Esophagus squamous epithelium (tissue), 4 donors: Measurements from ENCODE around the gene ANKFY1.

Experiments used
- CTCF ChIP-seq, 6 experiments: fragments of 450-650 bp in 4 of 6; fragments of 200-600 bp in 2 of 6; sonication (generic) in 2 of 6; IDR thresholded peaks; one replicate each; pipeline ENCODE4 v1.5.1; 2016 to 2019; ENCODE audit warnings: antibody characterized with exemption in 6 of 6, mild to moderate bottlenecking in 4 of 6, moderate library complexity in 4 of 6
- POLR2A ChIP-seq, 4 donors: fragments of 450-650 bp; IDR thresholded peaks; one replicate each; pipeline ENCODE4 v1.6.1; 2017; ENCODE audit warnings: antibody characterized with exemption in 4 of 4, mild to moderate bottlenecking in 4 of 4, moderate library complexity in 3 of 4

GRCh38 chr17:4209611-4210010 is 54.2 kb downstream of the ANKFY1 start:
- TF ChIP-seq CTCF (IDR thresholded peaks at IDR 0.05) (no peak), POLR2A (IDR thresholded peaks at IDR 0.05) (no peak)
